ENCODE results near the gene ZFYVE16. TPM values are rescaled to one million over a fixed set of nuclear protein-coding genes. Genes with fewer than 3 reads are reported as not detected.
"Not testable (repeated sequence)": the region's sequence is repeated elsewhere in the genome, so short reads cannot be mapped to it uniquely, and the experiment has no call there.

ZFYVE16 gene
- total and polyA plus RNA-seq, 4 donors: 14.5 to 102 (median 26.2) TPM

DNA sequence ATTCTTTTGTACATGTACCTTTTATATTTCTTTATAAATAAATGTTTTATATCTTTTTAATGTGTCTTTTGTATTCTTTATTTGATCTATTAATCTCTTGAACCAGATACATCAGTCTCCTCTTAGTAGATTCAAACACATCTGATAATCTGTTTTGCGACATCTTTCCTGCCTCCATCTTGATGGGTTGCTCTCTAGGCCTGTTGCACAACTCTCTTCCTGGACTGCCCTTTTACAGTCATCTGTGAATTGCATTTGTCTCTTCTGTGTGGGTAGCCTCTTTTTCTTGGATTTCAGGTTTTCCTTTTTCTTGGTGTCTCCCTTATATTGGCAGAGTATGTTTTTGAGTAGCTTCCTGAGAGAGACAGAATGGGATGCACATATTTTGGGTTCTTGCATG is 6.2 kb downstream of the ZFYVE16 start:
- Histone ChIP-seq H3K4me3 (no peak overlapping the region), H3K27me3 (ENCODE audit: control insufficient read depth in 3 of 3, insufficient read depth in 3 of 3, low read length in 2 of 3) (no peaks in the 10 kb centered on the region), H3K4me1 (ENCODE audit: control insufficient read depth in 5 of 5, insufficient read depth in 5 of 5, low read length in 5 of 5) (peaks cover 0 to 10% (median 2%) of the 10 kb centered on the region in 5 donors), H3K9me3 (ENCODE audit: control insufficient read depth in 4 of 4, insufficient read depth in 3 of 4, low read length in 3 of 4) (no peaks in the 10 kb centered on the region), H3K36me3 (ENCODE audit: control insufficient read depth in 4 of 4, insufficient read depth in 4 of 4, low read length in 4 of 4) (peaks cover 0 to 8% (median 2%) of the 10 kb centered on the region in 4 donors), H3K27ac (ENCODE audit: low read depth in 1 of 2, low read length in 1 of 2) (no peak overlapping the region), H3K9ac (ENCODE audit: insufficient read depth in 1 of 2, low read length in 2 of 2) (no peak overlapping the region)
- WGBS, 2 donors: 29 to 82% methylated on average over 1 of the region's 1 CpG
- ATAC-seq (ENCODE audit: insufficient read depth, low FRiP score) (no peak), DNase-seq (no peak)
- no peak for TF ChIP-seq CTCF (IDR thresholded peaks at IDR 0.05; ENCODE audit: control extremely low read depth, extremely low read depth)

DNA sequence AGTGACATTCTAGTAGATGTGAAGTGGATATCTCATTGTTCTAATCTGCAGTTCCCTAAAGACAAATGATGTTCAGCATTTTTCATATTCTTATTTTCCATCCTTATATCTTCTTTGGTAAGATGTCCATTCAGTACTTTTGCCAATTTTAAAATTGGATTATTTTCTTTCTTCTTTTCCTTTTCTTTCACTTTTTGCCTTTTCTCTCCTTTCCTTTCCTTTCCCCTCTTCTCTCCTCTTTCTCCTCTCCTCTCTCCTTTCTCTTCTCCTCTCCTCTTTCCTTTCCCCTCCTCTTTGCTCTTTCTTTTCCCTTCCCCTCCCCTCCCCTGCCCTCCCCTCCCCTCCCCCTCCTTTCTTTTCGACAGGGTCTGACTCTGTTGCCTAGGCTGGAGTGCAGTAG is 10.1 kb downstream of the ZFYVE16 start:
- H3K4me1 ChIP-seq (ENCODE audit: control insufficient read depth in 5 of 5, insufficient read depth in 5 of 5, low read length in 5 of 5): peaks cover 0 to 2% (median 0%) of the 10 kb centered on the region in 5 donors
- H3K9me3 ChIP-seq (ENCODE audit: control insufficient read depth in 4 of 4, insufficient read depth in 3 of 4, low read length in 3 of 4): no peaks in the 10 kb centered on the region
- H3K27ac ChIP-seq (ENCODE audit: low read depth in 1 of 2, low read length in 1 of 2): no peak overlapping the region
- 100% methylated on average over 1 of the region's 1 CpG; no CpG with 5 or more reads in 1 of the 2 donors for WGBS, 2 donors
- peaks cover 0 to 8% (median 2%) of the 10 kb centered on the region in 4 donors for H3K36me3 ChIP-seq (ENCODE audit: control insufficient read depth in 4 of 4, insufficient read depth in 4 of 4, low read length in 4 of 4)
- no peak for ATAC-seq (ENCODE audit: insufficient read depth, low FRiP score)
- TF ChIP-seq CTCF (IDR thresholded peaks at IDR 0.05; ENCODE audit: control extremely low read depth, extremely low read depth): no peak
- no peaks in the 10 kb centered on the region for H3K27me3 ChIP-seq (ENCODE audit: control insufficient read depth in 3 of 3, insufficient read depth in 3 of 3, low read length in 2 of 3)
- DNase-seq: no peak
- no peak overlapping the region for H3K9ac ChIP-seq (ENCODE audit: insufficient read depth in 1 of 2, low read length in 2 of 2)
- no peak overlapping the region for H3K4me3 ChIP-seq

DNA sequence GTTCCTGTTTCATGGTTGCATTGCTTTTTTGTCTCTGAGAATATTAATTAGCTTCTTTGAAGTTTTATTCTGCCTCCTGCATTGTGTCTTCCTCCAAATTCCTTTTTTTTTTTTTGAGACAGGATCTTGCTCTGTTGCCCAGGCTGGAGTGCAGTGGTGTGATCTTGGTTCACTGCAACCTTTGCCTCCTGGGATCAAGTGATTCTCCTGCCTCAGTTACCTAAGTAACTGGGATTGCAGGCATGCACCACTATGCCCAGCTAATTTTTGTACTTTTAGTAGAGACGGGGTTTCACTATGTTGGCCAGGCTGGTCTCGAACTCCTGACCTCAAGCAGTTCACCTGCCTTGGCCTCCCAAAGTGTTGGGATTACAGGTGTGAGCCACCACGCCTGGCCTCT is 16.5 kb downstream of the ZFYVE16 start:
- not testable (repeated sequence) for H3K9ac ChIP-seq (ENCODE audit: insufficient read depth in 1 of 2, low read length in 2 of 2); H3K27ac ChIP-seq (ENCODE audit: low read depth in 1 of 2, low read length in 1 of 2); H3K4me1 ChIP-seq (ENCODE audit: control insufficient read depth in 5 of 5, insufficient read depth in 5 of 5, low read length in 5 of 5); ATAC-seq (ENCODE audit: insufficient read depth, low FRiP score); DNase-seq; H3K9me3 ChIP-seq (ENCODE audit: control insufficient read depth in 4 of 4, insufficient read depth in 3 of 4, low read length in 3 of 4); H3K36me3 ChIP-seq (ENCODE audit: control insufficient read depth in 4 of 4, insufficient read depth in 4 of 4, low read length in 4 of 4); H3K4me3 ChIP-seq; H3K27me3 ChIP-seq (ENCODE audit: control insufficient read depth in 3 of 3, insufficient read depth in 3 of 3, low read length in 2 of 3)
- WGBS, 2 donors: 98 to 100% methylated on average over 3 of the region's 3 CpGs

DNA sequence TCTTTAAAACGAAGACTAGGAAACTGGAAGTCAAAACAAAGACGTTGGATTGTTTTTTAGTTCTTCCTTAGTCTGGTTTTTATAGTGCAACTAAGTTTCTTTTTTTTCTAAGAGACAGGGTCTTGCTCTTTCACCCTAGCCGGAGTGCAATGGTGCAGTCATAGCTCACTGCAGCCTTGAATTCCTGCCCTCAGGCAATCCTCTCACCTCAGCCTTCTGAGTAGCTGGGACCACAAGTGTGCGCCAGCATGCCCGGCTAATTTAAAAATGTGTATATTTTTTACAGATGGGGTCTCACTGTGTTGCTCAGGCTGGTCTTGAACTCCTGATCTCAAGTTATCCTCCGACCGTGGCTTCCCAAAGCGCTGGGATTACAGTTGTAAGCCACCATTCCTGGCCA is 27.6 kb downstream of the ZFYVE16 start:
- no peak for TF ChIP-seq CTCF (IDR thresholded peaks at IDR 0.05; ENCODE audit: control extremely low read depth, extremely low read depth)
- H3K9ac ChIP-seq (ENCODE audit: insufficient read depth in 1 of 2, low read length in 2 of 2): no peak overlapping the region
- no peaks in the 10 kb centered on the region for H3K9me3 ChIP-seq (ENCODE audit: control insufficient read depth in 4 of 4, insufficient read depth in 3 of 4, low read length in 3 of 4)
- no peaks in the 10 kb centered on the region for H3K4me1 ChIP-seq (ENCODE audit: control insufficient read depth in 5 of 5, insufficient read depth in 5 of 5, low read length in 5 of 5)
- no peaks in the 10 kb centered on the region for H3K27me3 ChIP-seq (ENCODE audit: control insufficient read depth in 3 of 3, insufficient read depth in 3 of 3, low read length in 2 of 3)
- peaks cover 4 to 21% (median 18%) of the 10 kb centered on the region in 4 donors for H3K36me3 ChIP-seq (ENCODE audit: control insufficient read depth in 4 of 4, insufficient read depth in 4 of 4, low read length in 4 of 4)
- no peak overlapping the region for H3K4me3 ChIP-seq
- ATAC-seq (ENCODE audit: insufficient read depth, low FRiP score): no peak
- 94 to 95% methylated on average over 8 of the region's 8 CpGs for WGBS, 2 donors
- DNase-seq: no peak
- no peak overlapping the region for H3K27ac ChIP-seq (ENCODE audit: low read depth in 1 of 2, low read length in 1 of 2)
